ENCODE data around the gene LIM2.

The LIM2 gene

DNA sequence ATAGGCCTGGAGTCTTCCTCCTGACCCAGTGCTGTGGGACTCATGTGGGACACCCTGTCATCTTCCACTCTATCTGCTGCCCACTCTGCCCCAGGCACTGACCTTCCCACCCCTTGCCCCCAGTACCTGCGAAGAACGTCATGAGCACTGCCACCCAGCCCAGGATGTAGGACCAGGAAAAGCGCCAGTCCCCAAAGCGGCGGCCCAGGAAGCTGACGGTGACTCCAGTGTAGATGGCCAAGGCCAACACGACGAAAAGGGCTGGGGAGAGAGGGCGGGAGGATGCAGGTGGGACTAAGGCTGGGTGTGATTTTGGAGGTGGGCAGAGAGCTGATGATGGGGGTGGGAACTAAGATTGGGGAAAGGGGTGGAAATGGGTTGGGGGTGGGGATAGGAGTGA lies 7.4 kb downstream of the LIM2 start:
- no peak overlapping the region for H3K4me3 ChIP-seq (ENCODE audit: low read length)

DNA sequence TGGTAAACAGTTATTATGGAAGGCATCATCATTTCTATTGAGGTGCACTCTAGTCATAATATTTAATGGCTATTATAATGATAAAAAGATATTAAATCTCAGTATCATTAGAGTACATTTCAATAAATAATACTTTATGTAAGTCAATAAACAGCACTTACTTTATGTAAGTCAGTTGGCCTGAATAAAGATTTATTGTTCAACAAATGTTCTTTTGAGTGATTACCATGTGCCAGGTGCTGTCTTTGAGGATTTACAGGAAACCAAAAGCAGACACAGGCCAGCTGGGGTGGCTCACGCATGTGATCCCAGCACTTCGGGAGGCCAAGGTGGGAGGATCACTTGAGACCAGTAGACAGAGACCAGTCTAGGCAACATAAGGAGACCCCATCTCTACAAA lies 10.4 kb downstream of the LIM2 start:
- H3K4me3 ChIP-seq (ENCODE audit: low read length): no peak overlapping the region
- no peak for TF ChIP-seq ZNF274 (IDR thresholded peaks at IDR 0.05; ENCODE audit: low read depth, low read length)

More for the DNA sequence above, 7.4 kb downstream of the LIM2 start:
- TF ChIP-seq ZNF274 (IDR thresholded peaks at IDR 0.05; ENCODE audit: low read depth, low read length): no peak

DNA sequence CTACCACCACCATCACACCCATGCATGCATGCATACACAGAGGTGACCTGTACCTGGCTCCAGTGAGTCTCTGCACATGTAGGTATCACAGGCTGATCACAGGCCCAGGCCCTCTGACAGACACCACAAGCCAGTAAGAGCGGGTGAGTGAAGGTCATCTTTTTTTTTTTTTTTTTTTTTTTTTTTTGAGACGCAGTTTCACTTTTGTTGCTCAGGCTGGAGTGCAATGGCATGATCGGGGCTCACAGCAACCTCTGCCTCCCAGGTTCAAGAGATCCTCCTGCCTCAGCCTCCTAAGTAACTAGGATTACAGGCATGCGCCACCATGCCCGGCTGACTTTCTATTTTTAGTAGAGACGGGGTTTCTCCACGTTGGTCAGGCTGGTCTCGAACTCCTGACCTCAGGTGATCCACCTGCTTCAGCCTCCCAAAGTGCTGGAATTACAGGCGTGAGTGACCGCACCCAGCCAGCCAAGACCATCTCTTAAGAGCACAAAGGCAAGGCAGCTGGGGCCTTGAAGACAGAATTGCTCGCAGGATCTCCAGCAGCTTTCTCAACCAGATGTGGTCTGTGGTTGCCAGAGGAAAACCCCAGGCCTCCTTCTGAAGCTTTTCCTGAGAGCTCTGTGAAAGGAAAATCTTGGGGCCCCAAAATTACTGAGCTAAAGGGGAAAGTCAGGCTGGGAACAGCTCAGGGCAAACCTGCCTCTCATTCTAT lies 12.1 kb downstream of the LIM2 start:
- H3K4me3 ChIP-seq (ENCODE audit: low read length): no peak overlapping the region
- TF ChIP-seq ZNF274 (IDR thresholded peaks at IDR 0.05; ENCODE audit: low read depth, low read length): no peak

DNA sequence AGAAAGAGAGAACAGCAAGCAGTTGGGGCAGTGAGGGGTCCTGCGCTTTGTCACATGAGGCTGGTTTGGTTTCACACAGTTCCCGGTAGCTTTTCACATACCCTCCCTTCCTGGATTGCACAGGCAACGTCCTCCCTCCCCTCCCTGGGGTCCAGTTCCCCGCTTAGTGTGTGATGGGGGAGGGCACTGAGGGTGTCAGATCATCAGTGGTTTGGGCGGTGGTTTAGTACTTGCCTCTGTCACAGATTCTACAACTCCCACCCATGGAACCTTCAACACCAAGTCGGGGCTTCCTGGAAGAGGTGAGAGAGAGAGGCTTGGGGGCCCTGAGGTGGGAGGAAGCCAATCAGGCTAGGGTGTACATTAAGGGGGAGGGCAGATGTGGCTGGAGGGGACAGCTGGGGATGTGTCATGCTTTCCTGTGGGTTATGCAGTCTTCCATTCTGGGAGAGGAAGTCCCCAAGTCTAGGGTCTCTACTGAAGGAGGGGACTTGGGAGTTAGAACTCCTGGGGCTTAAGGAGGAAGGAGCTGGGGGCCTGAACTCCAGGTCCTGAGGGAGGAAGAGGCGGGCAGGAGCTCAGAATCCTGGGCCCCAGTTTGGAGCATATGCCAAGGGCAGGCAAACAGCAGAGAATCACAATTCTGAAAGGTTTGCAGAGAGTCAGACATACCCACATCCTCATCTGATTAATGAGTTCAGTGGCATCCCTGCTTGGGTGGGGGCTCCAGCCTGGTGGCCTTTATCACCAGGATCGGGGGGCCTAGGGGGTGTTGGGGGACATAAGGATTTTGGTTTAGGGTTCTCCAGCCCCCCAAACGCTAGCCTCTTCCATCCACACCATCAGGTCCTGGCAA lies 14.9 kb downstream of the LIM2 start, which contains the start of gene NKG7:
NKG7 (minus strand) TSS at position 6 of the 856 bp plus-strand sequence. CDS start 119 bp downstream, outside the sequence.
- H3K4me3 ChIP-seq (ENCODE audit: low read length): no peak within 1 kb of the TSS; the same call in 1 of the 2 replicates
- TF ChIP-seq ZNF274 (IDR thresholded peaks at IDR 0.05; ENCODE audit: low read depth, low read length): no peak

DNA sequence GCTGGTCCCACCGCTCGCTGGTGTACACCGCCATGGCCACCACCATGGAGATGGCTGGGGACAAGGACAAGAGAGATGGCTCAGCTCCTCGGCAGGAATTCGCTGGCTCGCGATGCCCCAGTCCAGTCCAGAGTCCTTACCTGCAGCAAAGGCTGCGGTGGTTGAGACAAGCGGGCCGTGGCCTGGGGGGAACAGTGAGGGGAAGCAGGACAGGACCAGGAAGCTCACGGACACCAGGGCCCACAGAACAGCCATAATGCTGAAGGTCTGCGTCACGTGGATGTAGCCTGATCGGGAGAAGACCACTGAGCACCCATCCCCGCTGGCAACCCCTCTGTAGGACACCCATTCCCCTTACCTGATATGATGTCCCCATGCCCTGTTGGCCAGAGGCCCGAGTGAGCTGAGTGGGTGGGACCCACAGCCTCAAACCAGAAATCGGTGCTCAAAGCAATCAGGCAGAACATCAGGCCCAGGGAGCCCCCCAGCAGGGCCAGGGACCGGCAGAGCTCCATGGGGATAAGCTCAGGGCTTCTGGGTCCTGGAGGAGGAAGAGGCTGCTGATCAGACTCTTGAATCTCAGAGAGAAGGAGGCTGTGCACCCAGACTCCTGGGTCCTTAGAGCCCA lies 15.6 kb downstream of the LIM2 start:
- TF ChIP-seq ZNF274 (IDR thresholded peaks at IDR 0.05; ENCODE audit: low read depth, low read length): no peak
- H3K4me3 ChIP-seq (ENCODE audit: low read length): no peak overlapping the region; the same call in 1 of the 2 replicates

DNA sequence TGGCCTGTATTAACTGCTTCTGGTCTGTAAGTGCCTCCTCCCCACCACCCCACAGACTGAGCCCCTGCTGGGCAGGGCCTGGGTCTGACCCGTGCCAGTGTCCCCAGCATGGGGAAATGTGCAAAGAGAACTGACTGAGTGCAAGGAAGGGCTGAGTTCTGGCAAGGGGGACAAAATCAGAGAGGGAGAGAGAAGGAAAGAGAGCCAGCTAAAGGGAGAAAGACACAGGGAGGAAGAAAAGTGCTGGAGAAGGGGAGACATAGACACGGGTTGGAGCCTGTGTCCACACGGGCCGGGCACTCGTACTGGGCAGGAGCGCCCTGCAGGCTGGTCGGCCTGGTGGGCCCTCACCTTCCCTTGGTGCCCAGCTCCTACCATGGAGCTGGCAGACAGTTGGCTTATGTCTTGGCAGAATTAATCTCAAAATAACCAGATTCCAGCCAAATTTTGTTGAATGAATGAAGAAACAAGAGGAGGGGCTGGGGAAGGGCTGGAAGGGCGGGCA lies 16.5 kb downstream of the LIM2 start:
- no peak for TF ChIP-seq ZNF274 (IDR thresholded peaks at IDR 0.05; ENCODE audit: low read depth, low read length)
- no peak overlapping the region for H3K4me3 ChIP-seq (ENCODE audit: low read length)

- TF ChIP-seq ZNF274 (IDR thresholded peaks at IDR 0.05; ENCODE audit: low read depth, low read length): no peak
- no peak overlapping the region for H3K4me3 ChIP-seq (ENCODE audit: low read length)
These were observed 17.5 kb downstream of the LIM2 start for GRCh38 chr19:51370230-51370629.

DNA sequence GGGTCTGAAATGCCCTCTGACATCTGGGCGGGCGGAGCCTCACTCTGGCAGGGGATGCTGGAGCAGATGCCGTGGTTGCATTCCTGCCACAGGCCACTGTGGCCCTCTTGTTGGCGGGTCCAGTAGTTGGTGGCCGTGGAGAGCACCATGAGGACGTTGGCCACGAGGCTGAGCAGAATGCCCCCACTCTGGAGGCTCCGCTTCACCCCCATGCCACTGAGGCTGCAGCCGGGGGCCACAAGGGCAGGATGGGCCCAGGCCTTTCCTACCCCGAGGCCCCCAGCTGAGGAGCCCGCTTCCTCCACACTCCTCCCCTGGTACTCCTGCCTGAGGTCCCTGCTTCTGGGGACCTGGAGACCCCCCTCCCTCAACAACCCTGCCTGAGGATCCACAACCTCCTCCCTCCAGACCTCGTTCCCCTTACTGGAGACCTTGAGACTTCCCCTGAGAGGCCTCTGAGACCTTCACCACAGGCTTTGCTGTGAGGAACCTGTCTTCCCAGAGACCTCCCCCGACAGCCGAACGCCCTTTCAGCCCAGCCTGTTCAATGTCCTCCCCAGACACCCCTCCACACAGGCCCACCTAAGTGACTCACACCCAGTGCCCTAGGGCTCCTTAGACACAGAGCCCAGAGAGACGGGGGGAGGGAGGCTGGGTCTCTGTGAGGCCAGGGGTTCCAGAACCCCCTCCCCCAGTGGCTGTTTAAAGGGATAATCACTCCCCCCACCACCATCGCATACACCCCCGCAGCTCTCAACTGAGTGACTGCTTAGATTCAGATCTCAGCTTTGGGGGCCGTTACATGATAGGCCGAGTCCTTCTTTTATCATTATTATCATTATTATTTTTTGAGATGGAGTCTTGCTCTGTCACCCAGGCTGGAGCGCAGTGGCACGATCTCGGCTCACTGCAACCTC lies 19.1 kb downstream of the LIM2 start, which contains the start of gene CLDND2:
CLDND2 (minus strand) TSS at position 638 of the 917 bp plus-strand sequence; CDS start at position 212, 426 bp downstream.
- H3K4me3 ChIP-seq (ENCODE audit: low read length): peak within 1 kb of the TSS; percentile 59; the same call in 1 of the 2 replicates
- no peak for TF ChIP-seq ZNF274 (IDR thresholded peaks at IDR 0.05; ENCODE audit: low read depth, low read length)

DNA sequence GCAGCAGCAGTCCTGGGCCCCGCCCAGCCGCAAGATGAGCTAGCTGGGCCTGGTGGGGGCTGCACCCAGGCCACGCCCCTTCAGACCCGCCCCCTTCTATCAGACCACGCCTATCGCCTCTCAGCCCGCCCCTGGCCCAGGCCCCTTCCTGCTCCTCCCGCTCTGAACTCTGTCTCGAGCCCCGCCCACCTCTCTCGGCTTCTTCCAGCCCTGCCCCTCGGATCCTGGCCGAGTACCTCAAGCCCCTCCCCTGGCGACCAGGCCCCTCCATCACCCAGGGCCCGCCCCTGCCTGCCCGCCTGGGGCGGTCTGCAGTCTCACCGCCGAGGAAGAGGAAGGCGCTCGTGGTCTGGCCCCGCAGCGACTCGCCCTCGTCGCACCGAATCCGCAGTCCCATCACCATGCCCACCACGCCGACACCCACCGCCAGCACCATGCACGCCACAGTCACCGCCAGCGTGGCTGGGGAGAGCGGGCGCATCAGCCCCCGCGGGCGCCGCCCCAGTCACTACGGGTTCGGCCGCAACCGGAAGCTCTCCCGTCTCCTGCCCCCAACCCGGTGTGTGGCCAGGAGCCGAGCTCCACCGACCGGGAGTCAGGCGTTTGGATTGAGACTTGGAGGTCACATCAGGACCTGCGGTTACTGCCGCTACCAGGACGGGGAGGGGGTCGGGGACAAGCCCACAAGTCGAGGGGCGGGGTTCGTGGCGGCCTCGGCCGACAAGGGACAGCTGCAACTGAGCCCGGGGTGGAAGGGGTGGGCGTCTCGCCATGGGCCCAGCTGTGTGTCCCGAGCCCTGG lies 20.0 kb downstream of the LIM2 start:
- H3K4me3 ChIP-seq (ENCODE audit: low read length): peak overlapping the region; percentile 89; the same call in 1 of the 2 replicates
- no peak for TF ChIP-seq ZNF274 (IDR thresholded peaks at IDR 0.05; ENCODE audit: low read depth, low read length)

- peak overlapping the region; percentile 89 for H3K4me3 ChIP-seq (ENCODE audit: low read length)
- no peak for TF ChIP-seq ZNF274 (IDR thresholded peaks at IDR 0.05; ENCODE audit: low read depth, low read length)
These were observed 20.6 kb downstream of the LIM2 start for GRCh38 chr19:51367255-51367564.

- H3K4me3 ChIP-seq (ENCODE audit: low read length): peak overlapping the region; percentile 89
- no peak for TF ChIP-seq ZNF274 (IDR thresholded peaks at IDR 0.05; ENCODE audit: low read depth, low read length)
These were observed 21.2 kb downstream of the LIM2 start for GRCh38 chr19:51366389-51367254.

DNA sequence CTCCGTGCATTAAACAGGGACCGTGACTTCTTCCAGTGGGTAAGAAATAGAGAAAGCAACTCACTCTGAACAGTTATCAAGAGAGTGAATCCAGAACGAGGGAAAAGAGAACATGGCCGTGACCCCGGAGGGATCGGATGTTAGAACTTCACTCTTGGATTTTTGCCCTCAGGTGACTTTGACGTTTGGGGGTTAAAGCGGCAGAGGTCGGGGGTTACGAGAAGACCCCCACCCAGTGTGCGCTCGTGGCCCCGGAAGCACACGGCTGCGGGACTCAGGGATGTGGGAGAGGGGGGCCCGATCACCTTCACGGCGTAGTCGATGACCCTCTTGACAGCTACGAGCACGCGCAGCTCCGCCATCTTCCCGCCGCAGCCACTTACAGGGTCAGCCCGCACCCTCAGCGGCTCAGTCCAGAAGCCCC lies 21.8 kb downstream of the LIM2 start, which contains the start of gene ETFB:
ETFB (minus strand) TSS at position 424 of the 424 bp plus-strand sequence; CDS start at position 362, 62 bp downstream.
- TF ChIP-seq ZNF274 (IDR thresholded peaks at IDR 0.05; ENCODE audit: low read depth, low read length): no peak
- peak within 1 kb of the TSS; percentile 95 for H3K4me3 ChIP-seq (ENCODE audit: low read length)
